Liver (tissue), 3 donors: ENCODE data around the gene ZBTB7A.

Experiments
- CTCF ChIP-seq: fragments of 150-350 bp; IDR thresholded peaks from 2 replicates; pipeline ENCODE4 v1.5.1; 2017; ENCODE audit warnings: improper control_type of control experiment, low read depth, low read length; ENCODE audit not compliant: missing input control
- EGR1 ChIP-seq, 2 donors: IDR thresholded peaks; 2 replicates each; pipeline ENCODE4 v1.6.1; 2016 to 2018; ENCODE audit warnings: antibody characterized with exemption in 2 of 2, low read depth in 2 of 2
- HNF4A ChIP-seq, 2 donors: conservative IDR thresholded peaks; 2 replicates each; pipeline ENCODE4 v1.6.1; 2016; ENCODE audit warnings: antibody characterized with exemption in 2 of 2, mild to moderate bottlenecking in 2 of 2
- HNF4G ChIP-seq: IDR thresholded peaks from 2 replicates; pipeline ENCODE4 v1.6.1; 2016; ENCODE audit warnings: antibody characterized with exemption
- JUND ChIP-seq, 2 donors: IDR thresholded peaks; 2 replicates each; pipeline ENCODE4 v1.6.1; 2016; ENCODE audit warnings: antibody characterized with exemption in 2 of 2
- RAD21 ChIP-seq, 2 donors: IDR thresholded peaks; 2 replicates each; pipeline ENCODE4 v1.6.1; 2016; ENCODE audit warnings: antibody characterized with exemption in 2 of 2, mild to moderate bottlenecking in 2 of 2
- REST ChIP-seq: IDR thresholded peaks from 2 replicates; pipeline ENCODE4 v1.6.1; 2016; ENCODE audit warnings: antibody characterized with exemption, mild to moderate bottlenecking
- donor health status: healthy.
- donor health status: healthy.

GRCh38 chr19:4062419-4063368 is 4.0 kb downstream of the ZBTB7A start:
- TF ChIP-seq RAD21 (IDR thresholded peaks at IDR 0.05) (no peak), CTCF (no peak), EGR1 (IDR thresholded peaks at IDR 0.05; ENCODE audit: low read depth in 2 of 2) (no peak), HNF4A (conservative IDR thresholded peaks at IDR 0.05) (no peak), JUND (IDR thresholded peaks at IDR 0.05) (no peak), HNF4G (no peak), REST (no peak)
